OCI-LY1 (cell line): ENCODE data around the gene BGN.

Experiments
- H2AFZ ChIP-seq: fragments of 200-600 bp; sonication (generic), shearing (Covaris generic); 2 replicates; pipeline ENCODE4 v1.6.0; 2014; ENCODE audit warnings: antibody characterized with exemption, mild to moderate bottlenecking, low read length
- H3F3A ChIP-seq: fragments of 200-600 bp; sonication (generic), shearing (Covaris generic); 2 replicates; pipeline ENCODE4 v1.6.0; 2014; ENCODE audit warnings: mild to moderate bottlenecking, antibody characterized with exemption, low read length, moderate library complexity; ENCODE audit not compliant: insufficient read depth
- H3K27ac ChIP-seq: fragments of 200-600 bp; sonication (generic); 2 replicates; pipeline ENCODE4 v1.5.1; 2014; ENCODE audit warnings: low read length, mixed run types, mild to moderate bottlenecking, low read depth; ENCODE audit not compliant: poor library complexity, severe bottlenecking
- H3K27me3 ChIP-seq: fragments of 200-600 bp; sonication (generic); 2 replicates; pipeline ENCODE4 v1.6.0; 2014; ENCODE audit warnings: antibody characterized with exemption, mild to moderate bottlenecking, low read length, moderate library complexity; ENCODE audit not compliant: insufficient read depth
- H3K36me3 ChIP-seq: fragments of 200-600 bp; sonication (generic); 2 replicates; pipeline ENCODE4 v1.6.1; 2014; ENCODE audit warnings: mild to moderate bottlenecking, antibody characterized with exemption, low read length, moderate library complexity, mixed read lengths; ENCODE audit not compliant: insufficient read depth
- H3K4me1 ChIP-seq: fragments of 200-600 bp; sonication (generic); 2 replicates; pipeline ENCODE4 v1.5.1; 2014; ENCODE audit warnings: mild to moderate bottlenecking, low read length, moderate library complexity; ENCODE audit not compliant: insufficient read depth, severe bottlenecking
- H3K4me2 ChIP-seq: fragments of 200-600 bp; sonication (generic), shearing (Covaris generic); 2 replicates; pipeline ENCODE4 v1.6.1; 2014; ENCODE audit warnings: low read length
- H3K4me3 ChIP-seq: fragments of 200-600 bp; sonication (generic); 2 replicates; pipeline ENCODE4 v1.5.1; 2014; ENCODE audit warnings: low read length, low read depth, mild to moderate bottlenecking, mixed read lengths; ENCODE audit not compliant: poor library complexity, severe bottlenecking
- H3K79me2 ChIP-seq: fragments of 200-600 bp; shearing (Covaris generic); 2 replicates; pipeline ENCODE4 v1.6.1; 2016; ENCODE audit warnings: mixed run types, low read length, mixed read lengths; ENCODE audit not compliant: insufficient read depth
- H3K9ac ChIP-seq: fragments of 200-600 bp; sonication (generic), shearing (Covaris generic); 2 replicates; pipeline ENCODE4 v1.6.1; 2014; ENCODE audit warnings: mild to moderate bottlenecking, low read length, mixed read lengths
- H3K9me2 ChIP-seq: fragments of 200-600 bp; sonication (generic), shearing (Covaris generic); 2 replicates; pipeline ENCODE4 v1.6.1; 2014; ENCODE audit warnings: low read depth, mild to moderate bottlenecking, low read length, mixed read lengths
- H3K9me3 ChIP-seq: fragments of 200-600 bp; shearing (Covaris generic); 2 replicates; pipeline ENCODE4 v1.6.1; 2014; ENCODE audit warnings: low read length, mixed read lengths
- H4K20me1 ChIP-seq: fragments of 200-600 bp; sonication (generic), shearing (Covaris generic); 2 replicates; pipeline ENCODE4 v1.6.0; 2016; ENCODE audit warnings: mild to moderate bottlenecking, low read length; ENCODE audit not compliant: insufficient read depth
- CTCF ChIP-seq: fragments of 200-600 bp; sonication (generic), shearing (Covaris generic); IDR thresholded peaks from 2 replicates; pipeline ENCODE4 v1.5.1; 2017; ENCODE audit warnings: mild to moderate bottlenecking, antibody characterized with exemption, low read length, moderate library complexity, mixed read lengths
- EZH2 ChIP-seq: fragments of 200-600 bp; sonication (generic), shearing (Covaris generic); IDR thresholded peaks from 2 replicates; pipeline ENCODE4 v1.8.0; 2017; ENCODE audit warnings: borderline replicate concordance, mixed run types, mild to moderate bottlenecking, antibody characterized with exemption, low read length, moderate library complexity, mixed read lengths

BGN gene

GRCh38 chrX:153490217-153490930 lies 4.4 kb upstream of the BGN start:
- H4K20me1 ChIP-seq, result no peaks in the 10 kb centered on the region
- H2AFZ ChIP-seq, result no peak overlapping the region
- no peaks in the 10 kb centered on the region for H3K4me1 ChIP-seq
- H3K9ac ChIP-seq, result no peak overlapping the region
- TF ChIP-seq CTCF (no peak), EZH2 (no peak)
- H3K4me3 ChIP-seq, result no peak overlapping the region
- no peaks in the 10 kb centered on the region for H3K27me3 ChIP-seq
- H3F3A ChIP-seq, result no peaks in the 10 kb centered on the region
- H3K4me2 ChIP-seq, result no peak overlapping the region
- no peaks in the 10 kb centered on the region for H3K9me2 ChIP-seq
- no peaks in the 10 kb centered on the region for H3K79me2 ChIP-seq
- H3K36me3 ChIP-seq, result no peaks in the 10 kb centered on the region
- no peaks in the 10 kb centered on the region for H3K9me3 ChIP-seq
- no peak overlapping the region for H3K27ac ChIP-seq

GRCh38 chrX:153491351-153491914 lies 3.3 kb upstream of the BGN start:
- no peaks in the 10 kb centered on the region for H3K79me2 ChIP-seq
- no peaks in the 10 kb centered on the region for H3K36me3 ChIP-seq
- no peak overlapping the region for H3K27ac ChIP-seq
- H3K4me1 ChIP-seq, result no peaks in the 10 kb centered on the region
- no peaks in the 10 kb centered on the region for H3F3A ChIP-seq
- H3K4me2 ChIP-seq, result no peak overlapping the region
- TF ChIP-seq EZH2 (no peak), CTCF (no peak)
- no peak overlapping the region for H2AFZ ChIP-seq
- H3K9me2 ChIP-seq, result no peaks in the 10 kb centered on the region
- H3K9ac ChIP-seq, result no peak overlapping the region
- H4K20me1 ChIP-seq, result no peaks in the 10 kb centered on the region
- no peaks in the 10 kb centered on the region for H3K27me3 ChIP-seq
- no peak overlapping the region for H3K4me3 ChIP-seq
- no peaks in the 10 kb centered on the region for H3K9me3 ChIP-seq

- H3K79me2 ChIP-seq, result no peaks in the 10 kb centered on the region
- no peaks in the 10 kb centered on the region for H3K36me3 ChIP-seq
- TF ChIP-seq EZH2, result no peak
- no peak overlapping the region for H3K4me2 ChIP-seq
- no peak overlapping the region for H2AFZ ChIP-seq
- no peaks in the 10 kb centered on the region for H4K20me1 ChIP-seq
- no peaks in the 10 kb centered on the region for H3K9me2 ChIP-seq
- no peaks in the 10 kb centered on the region for H3K9me3 ChIP-seq
- no peaks in the 10 kb centered on the region for H3F3A ChIP-seq
- no peak overlapping the region for H3K9ac ChIP-seq
- no peaks in the 10 kb centered on the region for H3K27me3 ChIP-seq
- H3K27ac ChIP-seq, result no peak overlapping the region
- no peak overlapping the region for H3K4me3 ChIP-seq
- no peaks in the 10 kb centered on the region for H3K4me1 ChIP-seq
Measured at GRCh38 chrX:153491918-153492317, 2.9 kb upstream of the BGN start.

- no peak overlapping the region for H3K4me3 ChIP-seq
- H3K27me3 ChIP-seq, result no peaks in the 10 kb centered on the region
- no peak overlapping the region for H3K9ac ChIP-seq
- H3K9me2 ChIP-seq, result no peaks in the 10 kb centered on the region
- H3K9me3 ChIP-seq, result no peaks in the 10 kb centered on the region
- no peaks in the 10 kb centered on the region for H3K4me1 ChIP-seq
- no peak overlapping the region for H3K27ac ChIP-seq
- H3K79me2 ChIP-seq, result no peaks in the 10 kb centered on the region
- no peak overlapping the region for H2AFZ ChIP-seq
- TF ChIP-seq CTCF, result no peak
- TF ChIP-seq EZH2, result no peak
- no peaks in the 10 kb centered on the region for H3K36me3 ChIP-seq
- no peaks in the 10 kb centered on the region for H4K20me1 ChIP-seq
- H3F3A ChIP-seq, result no peaks in the 10 kb centered on the region
- no peak overlapping the region for H3K4me2 ChIP-seq
Measured at GRCh38 chrX:153492543-153492942, 2.2 kb upstream of the BGN start.
